ENCODE results near the gene EPC2.

Gene EPC2

DNA sequence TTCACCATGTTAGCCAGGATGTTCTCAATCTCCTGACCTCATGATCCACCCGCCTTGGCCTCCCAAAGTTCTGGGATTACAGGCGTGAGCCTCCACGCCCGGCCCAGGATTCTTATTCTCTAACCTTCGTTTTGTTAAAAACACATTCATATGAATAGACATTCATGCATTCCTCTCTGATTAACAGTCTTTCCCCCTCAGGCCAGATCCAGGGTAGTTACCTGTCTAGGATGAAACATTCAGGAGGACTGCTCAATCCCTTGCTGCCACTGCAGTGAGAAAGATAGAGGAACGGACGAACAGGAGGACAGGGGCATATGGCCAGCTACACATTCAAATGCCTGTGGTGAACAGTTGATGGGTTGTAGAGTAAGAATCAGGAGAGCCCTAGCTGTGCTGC lies 39.6 kb upstream of the EPC2 start:
- TF ChIP-seq, protein P1, sequence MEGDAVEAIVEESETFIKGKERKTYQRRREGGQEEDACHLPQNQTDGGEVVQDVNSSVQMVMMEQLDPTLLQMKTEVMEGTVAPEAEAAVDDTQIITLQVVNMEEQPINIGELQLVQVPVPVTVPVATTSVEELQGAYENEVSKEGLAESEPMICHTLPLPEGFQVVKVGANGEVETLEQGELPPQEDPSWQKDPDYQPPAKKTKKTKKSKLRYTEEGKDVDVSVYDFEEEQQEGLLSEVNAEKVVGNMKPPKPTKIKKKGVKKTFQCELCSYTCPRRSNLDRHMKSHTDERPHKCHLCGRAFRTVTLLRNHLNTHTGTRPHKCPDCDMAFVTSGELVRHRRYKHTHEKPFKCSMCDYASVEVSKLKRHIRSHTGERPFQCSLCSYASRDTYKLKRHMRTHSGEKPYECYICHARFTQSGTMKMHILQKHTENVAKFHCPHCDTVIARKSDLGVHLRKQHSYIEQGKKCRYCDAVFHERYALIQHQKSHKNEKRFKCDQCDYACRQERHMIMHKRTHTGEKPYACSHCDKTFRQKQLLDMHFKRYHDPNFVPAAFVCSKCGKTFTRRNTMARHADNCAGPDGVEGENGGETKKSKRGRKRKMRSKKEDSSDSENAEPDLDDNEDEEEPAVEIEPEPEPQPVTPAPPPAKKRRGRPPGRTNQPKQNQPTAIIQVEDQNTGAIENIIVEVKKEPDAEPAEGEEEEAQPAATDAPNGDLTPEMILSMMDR (IDR thresholded peaks at IDR 0.05): no peak
- Histone ChIP-seq H3K4me3 (ENCODE audit: low read depth in 1 of 2, low read length in 1 of 2) (no peak overlapping the region), H3K36me3 (no peaks in the 10 kb centered on the region), H3K9me3 (no peaks in the 10 kb centered on the region), H3K4me1 (ENCODE audit: control insufficient read depth in 1 of 2, insufficient read depth in 1 of 2, low read depth in 1 of 2, low read length in 1 of 2) (no peaks in the 10 kb centered on the region), H3K27ac (no peak overlapping the region), H3K27me3 (no peaks in the 10 kb centered on the region)

DNA sequence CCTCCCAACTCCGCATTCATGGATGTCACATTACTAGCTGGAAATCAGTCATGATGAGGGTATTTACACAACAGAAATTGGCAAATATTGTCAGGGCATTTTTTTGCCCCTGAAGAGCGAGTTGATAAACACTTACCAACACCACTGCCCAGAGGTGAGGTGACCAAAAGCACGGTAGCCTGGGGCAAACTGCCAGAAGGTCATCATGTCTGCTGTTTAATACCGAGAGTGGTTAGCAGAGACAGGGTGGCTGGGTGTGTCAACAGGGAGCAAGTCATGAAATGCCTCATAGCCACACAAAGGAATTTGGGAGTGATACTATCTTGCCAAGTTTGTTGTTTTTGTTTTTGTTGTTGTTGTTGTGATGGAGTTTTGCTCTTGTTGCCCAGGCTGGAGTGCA lies 37.0 kb upstream of the EPC2 start:
- Histone ChIP-seq H3K27me3 (no peaks in the 10 kb centered on the region), H3K4me3 (ENCODE audit: low read depth in 1 of 2, low read length in 1 of 2) (no peak overlapping the region), H3K27ac (no peak overlapping the region), H3K9me3 (no peaks in the 10 kb centered on the region), H3K4me1 (ENCODE audit: control insufficient read depth in 1 of 2, insufficient read depth in 1 of 2, low read depth in 1 of 2, low read length in 1 of 2) (no peaks in the 10 kb centered on the region), H3K36me3 (no peaks in the 10 kb centered on the region)
- TF ChIP-seq, protein P1 (IDR thresholded peaks at IDR 0.05): no peak

DNA sequence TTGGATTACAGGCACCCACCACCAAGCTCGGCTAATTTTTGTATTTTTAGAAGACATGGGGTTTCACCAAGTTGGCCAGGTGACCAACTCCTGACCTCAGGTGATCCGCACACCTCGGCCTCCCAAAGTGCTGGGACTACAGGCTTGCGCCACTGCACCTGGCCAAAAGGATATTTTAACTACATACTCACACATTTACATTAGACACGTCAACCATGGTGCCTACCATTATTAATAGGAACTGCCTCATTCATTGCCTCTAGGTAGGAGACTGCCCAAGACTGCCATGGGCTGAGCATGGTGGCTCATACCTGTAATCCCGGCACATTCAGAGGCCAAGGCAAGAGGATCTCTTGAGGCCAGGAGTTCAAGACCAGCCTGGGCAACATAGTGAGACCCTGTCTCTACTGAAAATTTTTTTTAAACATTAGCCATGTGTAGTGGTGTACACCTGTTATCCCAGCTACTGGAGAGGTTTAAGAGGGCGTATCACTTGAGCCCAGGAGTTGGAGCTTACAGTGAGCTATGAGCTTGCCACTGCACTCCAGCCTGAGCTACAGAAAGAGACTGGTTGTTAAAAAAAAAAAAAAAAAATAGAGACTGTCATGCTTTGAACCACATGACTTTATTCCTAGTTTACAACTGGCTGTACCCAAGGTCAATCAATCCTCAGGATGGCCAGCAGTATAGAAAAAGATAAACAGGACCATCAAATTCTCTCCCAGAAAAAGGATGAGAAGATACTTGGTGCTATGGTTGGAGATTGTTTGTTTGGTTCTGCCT lies 31.1 kb upstream of the EPC2 start:
- Histone ChIP-seq H3K4me1 (ENCODE audit: control insufficient read depth in 1 of 2, insufficient read depth in 1 of 2, low read depth in 1 of 2, low read length in 1 of 2) (peaks cover 0 to 6% of the 10 kb centered on the region in 2 experiments), H3K4me3 (ENCODE audit: low read depth in 1 of 2, low read length in 1 of 2) (no peak overlapping the region), H3K27ac (no peak overlapping the region), H3K9me3 (no peaks in the 10 kb centered on the region), H3K27me3 (no peaks in the 10 kb centered on the region), H3K36me3 (no peaks in the 10 kb centered on the region)
- TF ChIP-seq, protein P1 (IDR thresholded peaks at IDR 0.05): no peak

DNA sequence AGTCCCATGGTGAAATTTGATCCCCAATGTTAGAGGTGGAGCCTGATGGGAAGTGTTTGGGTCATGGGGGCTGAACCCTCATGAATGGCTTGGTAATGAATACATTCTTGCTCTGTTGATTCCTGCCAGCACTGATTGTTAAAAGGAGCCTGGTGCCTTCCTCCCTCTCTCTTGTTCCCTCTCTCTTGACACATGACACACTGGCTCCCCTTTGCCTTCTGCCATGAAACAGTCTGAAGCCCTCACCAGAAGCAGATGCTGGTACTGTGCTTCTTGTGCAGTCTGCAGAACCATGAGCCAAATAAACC lies 30.6 kb upstream of the EPC2 start:
- no peaks in the 10 kb centered on the region for H3K27me3 ChIP-seq
- H3K9me3 ChIP-seq: no peaks in the 10 kb centered on the region
- H3K4me3 ChIP-seq (ENCODE audit: low read depth in 1 of 2, low read length in 1 of 2): no peak overlapping the region
- peaks cover 0 to 6% of the 10 kb centered on the region in 2 experiments for H3K4me1 ChIP-seq (ENCODE audit: control insufficient read depth in 1 of 2, insufficient read depth in 1 of 2, low read depth in 1 of 2, low read length in 1 of 2)
- H3K36me3 ChIP-seq: no peaks in the 10 kb centered on the region
- H3K27ac ChIP-seq: peak overlapping the region; percentile 23
- TF ChIP-seq, protein P1 (IDR thresholded peaks at IDR 0.05): no peak

- peaks cover 0 to 6% of the 10 kb centered on the region in 2 experiments for H3K4me1 ChIP-seq (ENCODE audit: control insufficient read depth in 1 of 2, insufficient read depth in 1 of 2, low read depth in 1 of 2, low read length in 1 of 2)
- H3K27ac ChIP-seq: peak overlapping the region; percentile 23
- no peaks in the 10 kb centered on the region for H3K9me3 ChIP-seq
- H3K4me3 ChIP-seq (ENCODE audit: low read depth in 1 of 2, low read length in 1 of 2): no peak overlapping the region
- no peaks in the 10 kb centered on the region for H3K27me3 ChIP-seq
- TF ChIP-seq, protein P1 (IDR thresholded peaks at IDR 0.05): no peak
- no peaks in the 10 kb centered on the region for H3K36me3 ChIP-seq
These were observed 30.1 kb upstream of the EPC2 start for GRCh38 chr2:148614322-148615049.

Measured in neutrophil (primary cell).